ENCODE measurements around the gene SGPL1. TPM values are rescaled to one million over a fixed set of nuclear protein-coding genes. Genes with fewer than 3 reads are reported as not detected.
A peak's percentile ranks its signal among the peaks of the same experiment; 100 is the strongest.

Gene SGPL1
- total and polyA plus RNA-seq, 2 experiments from 2014 or later, result 12.0 to 42.7 TPM

GRCh38 chr10:70864935-70865334, 49.2 kb downstream of the SGPL1 start:
- peaks cover 39% of the 10 kb centered on the region for H3K36me3 Mint-ChIP-seq (ENCODE audit: low read depth)
- H3K27ac Mint-ChIP-seq, result peak overlapping the region; percentile 39; the same call in 1 of the 2 replicates
- peaks cover 27% of the 10 kb centered on the region for H3K36me3 ChIP-seq (ENCODE audit: insufficient read depth)

More at GRCh38 chr10:70864935-70865334, 49.2 kb downstream of the SGPL1 start:
- H3K27me3 ChIP-seq (ENCODE audit: insufficient read depth), result no peaks in the 10 kb centered on the region
- H3K79me2 ChIP-seq (replicated peaks; ENCODE audit: insufficient read depth), result no peaks in the 10 kb centered on the region
- H2AFZ ChIP-seq, result no peak overlapping the region
- no peak for TF ChIP-seq ZNF114 (CRISPR knock-in tag; IDR thresholded peaks at IDR 0.05)
- no peak for TF ChIP-seq POLR2AphosphoS5 (IDR thresholded peaks at IDR 0.05; ENCODE audit: low read depth)
- TF ChIP-seq ZNF331 (CRISPR knock-in tag; IDR thresholded peaks at IDR 0.05; ENCODE audit: low read depth), result no peak
- no peak for TF ChIP-seq REST (IDR thresholded peaks at IDR 0.05; ENCODE audit: unreplicated experiment)
- no peak for TF ChIP-seq CREB1 (CRISPR knock-in tag; IDR thresholded peaks at IDR 0.05; ENCODE audit: low read depth)
- no peak for TF ChIP-seq EZH2phosphoT487 (IDR thresholded peaks at IDR 0.05; ENCODE audit: unreplicated experiment)
- TF ChIP-seq JUNB (IDR thresholded peaks at IDR 0.05; ENCODE audit: unreplicated experiment), result no peak
- TF ChIP-seq ETS1 (IDR thresholded peaks at IDR 0.05), result no peak
- TF ChIP-seq ZNF462 (CRISPR knock-in tag; IDR thresholded peaks at IDR 0.05), result no peak
- peak overlapping the region; percentile 60; the same call in 1 of the 2 replicates for H3K27ac ChIP-seq (ENCODE audit: low read depth)
- 0 out of 2 replicates have a peak, but pooled peaks cover 7% of the 10 kb centered on the region for H3K4me1 ChIP-seq (ENCODE audit: insufficient read depth)
- H4K20me1 ChIP-seq (replicated peaks; ENCODE audit: insufficient read depth), result 0 out of 2 replicates have a peak, but pooled peaks cover 7% of the 10 kb centered on the region
- H3K9me3 Mint-ChIP-seq, result no peaks in the 10 kb centered on the region
- H3K4me3 Mint-ChIP-seq, result no peak overlapping the region
- DNase-seq (ENCODE audit: low spot score), result no peak
- peaks cover 23% of the 10 kb centered on the region for H3K4me1 Mint-ChIP-seq
- H3K4me2 ChIP-seq, result no peak overlapping the region
- ATAC-seq, result no peak
- H3K27me3 Mint-ChIP-seq (ENCODE audit: insufficient read depth, low read depth, poor library complexity), result no peaks in the 10 kb centered on the region
- no peaks in the 10 kb centered on the region for H3K9me2 ChIP-seq (ENCODE audit: insufficient read depth)
- H3F3A ChIP-seq (replicated peaks; ENCODE audit: low read depth), result no peaks in the 10 kb centered on the region
- no peak overlapping the region for H3K4me3 ChIP-seq

All from GM23338 (cell line).